Measurements from ENCODE around the gene STARD9.

STARD9 gene

DNA sequence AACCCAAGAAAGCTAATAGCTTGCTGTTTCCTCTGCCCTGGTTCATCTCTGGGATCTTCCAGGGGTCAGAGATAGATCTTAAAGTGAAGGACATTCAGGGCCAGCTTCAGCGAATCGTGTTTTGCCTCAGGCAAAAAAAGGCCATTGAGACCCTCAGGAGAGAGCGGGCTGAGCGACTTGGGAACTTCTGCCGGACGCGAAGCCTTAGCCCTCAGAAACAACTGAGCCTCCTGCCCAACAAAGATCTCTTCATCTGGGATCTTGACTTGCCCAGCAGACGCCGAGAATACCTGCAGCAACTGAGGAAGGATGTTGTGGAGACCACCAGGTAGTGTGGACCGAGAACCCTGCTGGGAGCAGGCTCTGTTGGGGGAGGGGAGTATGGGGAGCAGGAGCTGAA, 119.0 kb downstream of the STARD9 start:
- DNase-seq, result no peak

DNA sequence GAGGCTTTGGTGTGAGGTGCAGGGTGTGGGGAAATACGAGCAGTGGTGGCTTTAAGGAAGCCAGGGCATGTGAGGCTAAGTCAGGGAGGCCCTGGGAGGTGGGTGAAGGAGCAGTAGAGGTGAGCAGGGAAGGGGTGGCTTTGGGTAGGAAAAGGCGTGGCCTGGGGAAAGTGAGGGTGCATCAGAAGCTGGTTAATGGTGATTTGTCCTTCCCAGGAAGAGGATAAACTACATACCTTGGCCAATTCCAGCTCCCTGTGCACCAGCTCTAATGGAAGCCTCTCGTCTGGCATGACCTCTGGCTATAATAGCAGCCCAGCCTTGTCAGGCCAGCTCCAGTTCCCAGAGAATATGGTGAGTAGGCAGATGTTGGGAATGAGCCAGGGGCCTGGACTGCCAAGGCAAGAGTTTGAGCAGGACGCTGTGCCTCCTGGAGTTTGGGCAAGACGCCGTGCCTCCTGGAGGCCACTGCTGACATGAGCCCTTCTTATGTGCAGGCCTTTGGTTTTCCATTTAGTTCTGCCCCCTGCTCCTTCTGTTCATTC, 120.2 kb downstream of the STARD9 start:
- DNase-seq, result no peak

DNA sequence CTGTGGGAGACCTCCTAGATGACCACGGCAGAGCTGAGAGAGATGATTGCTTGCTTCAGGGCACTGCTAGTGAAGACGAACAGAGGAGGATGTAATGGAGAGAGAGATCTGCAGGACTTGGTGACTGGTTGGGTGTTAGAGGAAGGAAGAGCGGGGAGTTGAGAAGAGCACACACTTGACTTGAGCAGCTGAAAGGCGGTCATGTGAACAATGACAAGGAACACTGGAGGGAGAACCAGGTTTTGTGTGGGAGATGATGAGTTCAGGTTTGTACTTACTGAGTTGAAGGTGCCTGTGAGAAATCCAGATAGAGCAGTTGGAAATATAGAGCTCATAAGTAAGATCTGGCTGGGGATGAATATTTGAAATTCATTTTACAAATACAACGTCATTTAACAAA, 121.2 kb downstream of the STARD9 start:
- no peak for DNase-seq

DNA sequence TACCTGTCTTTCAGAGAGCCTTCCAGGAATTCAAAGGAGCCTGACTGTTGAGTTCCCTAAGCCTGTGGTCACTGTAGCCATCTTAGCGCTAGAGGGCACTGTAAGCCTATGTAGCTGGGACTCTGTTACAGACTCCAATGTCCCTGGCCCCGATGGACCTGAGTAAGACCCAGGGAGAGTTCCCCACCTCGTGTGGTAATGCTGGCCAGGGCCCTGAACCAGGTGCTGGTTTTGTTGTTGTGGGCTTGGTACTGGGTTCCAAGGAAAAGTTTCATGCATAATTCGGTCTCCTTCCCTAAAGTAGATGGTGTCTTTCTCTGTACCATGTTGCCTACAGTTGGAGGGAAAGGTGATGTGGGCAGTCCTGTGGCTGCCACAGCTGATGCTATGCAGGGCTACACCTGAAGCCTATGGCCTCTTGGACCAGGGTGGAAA, 129.1 kb downstream of the STARD9 start:
- DNase-seq, result peak; percentile 68

DNA sequence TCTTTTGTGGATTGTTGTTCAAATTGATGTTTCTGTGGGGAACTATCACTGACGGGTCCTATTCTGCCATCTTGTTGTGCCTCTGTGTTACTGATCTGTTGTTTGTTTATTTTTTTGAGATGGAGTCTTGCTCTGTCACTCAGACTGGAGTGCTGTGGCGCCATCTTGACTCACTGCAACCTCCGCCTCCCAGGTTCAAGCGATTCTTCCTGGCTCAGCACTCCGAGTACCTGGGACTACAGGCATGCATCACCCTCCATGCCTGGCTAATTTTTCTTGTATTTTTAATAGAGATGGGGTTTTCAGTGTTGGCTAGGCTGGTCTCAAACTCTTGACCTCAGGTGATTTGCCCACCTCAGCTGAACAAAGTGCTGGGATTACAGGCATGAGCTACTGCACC, 129.9 kb downstream of the STARD9 start:
- no peak for DNase-seq

DNA sequence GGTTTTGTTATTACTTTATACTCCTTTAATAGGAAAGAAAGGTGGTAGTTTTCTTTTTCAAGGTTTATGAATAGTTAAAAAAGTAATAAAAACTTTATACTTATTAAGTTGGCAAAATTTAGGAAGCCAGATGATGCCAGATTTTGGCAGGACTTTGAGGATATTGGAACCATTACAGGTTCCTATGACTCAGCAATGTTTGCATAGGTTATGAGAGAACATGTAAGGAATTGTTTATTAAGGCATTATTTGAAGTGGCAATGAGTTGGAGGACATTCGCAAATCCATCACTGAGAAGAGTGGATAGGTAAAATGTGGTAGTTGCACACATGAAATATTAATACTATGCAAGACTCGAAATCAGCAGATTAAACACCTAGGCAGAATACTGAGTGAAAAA, 131.7 kb downstream of the STARD9 start:
- DNase-seq, result no peak

DNA sequence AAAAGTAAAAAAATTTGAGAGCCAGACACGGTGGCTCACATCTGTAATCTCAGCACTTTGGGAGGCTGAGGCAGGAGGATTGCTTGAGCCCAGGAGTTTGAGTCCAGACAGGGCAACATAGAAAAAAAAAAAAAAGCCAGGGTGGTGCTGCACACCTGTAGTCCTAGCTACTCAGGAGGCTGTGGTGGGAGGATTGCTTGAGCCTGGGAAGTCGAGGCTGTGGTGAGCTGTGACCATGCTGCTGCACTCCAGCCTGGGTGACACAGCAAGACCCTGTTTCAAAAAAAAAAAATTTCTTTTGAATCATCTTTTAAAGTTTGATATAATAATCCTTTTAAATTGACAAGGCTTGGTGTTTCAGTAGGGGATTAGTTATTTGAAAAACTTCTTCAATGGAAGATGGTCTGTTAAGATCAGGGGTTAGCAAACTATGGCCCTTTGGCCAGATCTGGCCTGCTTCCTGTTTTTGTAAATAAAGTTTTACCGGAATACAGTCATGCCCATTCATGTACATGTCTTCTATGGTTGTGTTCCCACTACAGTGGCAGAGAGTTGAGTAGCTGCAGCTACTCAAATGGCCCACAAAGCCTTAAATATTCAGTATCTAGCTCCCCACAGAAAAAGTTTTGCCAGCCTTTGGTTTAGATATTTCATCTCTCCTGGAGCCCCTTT, 132.6 kb downstream of the STARD9 start:
- DNase-seq, result no peak

DNA sequence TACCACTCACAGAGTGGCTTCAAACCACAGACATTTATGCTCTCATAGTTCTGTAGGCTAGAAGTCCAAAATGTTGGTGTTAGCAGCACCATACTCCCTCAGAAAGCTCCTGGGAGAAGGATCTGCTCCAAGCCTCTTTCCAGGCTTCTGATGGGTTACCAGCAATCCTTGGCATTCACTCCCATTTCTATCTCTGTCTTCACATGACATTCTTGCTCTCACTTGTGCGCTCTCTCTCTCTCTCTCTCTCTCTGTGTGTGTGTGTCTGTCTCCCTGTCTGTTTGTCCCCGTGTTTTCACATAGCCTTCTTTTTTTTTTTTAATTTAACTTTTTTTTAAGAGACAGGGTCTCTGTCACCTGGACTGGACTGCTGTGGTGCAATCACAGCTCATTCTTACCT, 135.3 kb downstream of the STARD9 start:
- DNase-seq, result peak; percentile 43

DNA sequence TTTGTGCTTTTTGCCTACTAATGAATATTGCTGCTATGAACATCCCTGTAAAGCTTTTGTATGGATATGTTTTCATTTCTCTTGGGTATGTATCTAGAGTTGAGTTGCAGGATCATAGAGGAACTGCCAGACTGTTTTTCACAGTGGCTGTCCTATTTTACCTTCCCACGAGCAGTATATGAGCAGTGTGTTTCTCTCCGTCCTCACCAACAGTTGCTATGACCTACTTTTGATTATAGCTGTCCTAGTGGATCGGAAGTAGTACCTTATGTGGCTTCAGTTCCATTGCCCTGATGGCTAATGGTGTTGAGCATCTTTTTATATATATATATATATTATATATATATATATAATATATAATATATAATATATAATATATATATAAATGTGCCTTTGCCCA, 136.3 kb downstream of the STARD9 start:
- no peak for DNase-seq

DNA sequence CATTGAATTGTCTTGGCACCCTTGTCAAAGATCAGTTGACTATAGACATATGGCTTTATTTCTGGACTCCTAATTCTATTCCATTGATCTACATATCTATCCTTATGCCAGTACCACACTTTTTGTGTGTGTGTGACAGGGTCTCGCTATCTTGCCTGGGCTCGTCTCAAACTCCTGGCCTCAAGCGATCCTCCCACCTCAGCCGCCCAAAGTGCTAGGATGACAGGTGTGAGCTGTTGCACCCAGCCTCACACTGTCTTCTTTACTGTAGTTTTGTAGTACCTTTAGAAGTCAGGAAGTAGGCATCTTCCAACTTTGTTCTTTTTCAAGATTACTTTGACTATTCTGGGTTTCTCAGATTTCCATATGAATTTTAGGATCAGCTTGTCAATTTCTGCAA, 137.2 kb downstream of the STARD9 start:
- no peak for DNase-seq

DNA sequence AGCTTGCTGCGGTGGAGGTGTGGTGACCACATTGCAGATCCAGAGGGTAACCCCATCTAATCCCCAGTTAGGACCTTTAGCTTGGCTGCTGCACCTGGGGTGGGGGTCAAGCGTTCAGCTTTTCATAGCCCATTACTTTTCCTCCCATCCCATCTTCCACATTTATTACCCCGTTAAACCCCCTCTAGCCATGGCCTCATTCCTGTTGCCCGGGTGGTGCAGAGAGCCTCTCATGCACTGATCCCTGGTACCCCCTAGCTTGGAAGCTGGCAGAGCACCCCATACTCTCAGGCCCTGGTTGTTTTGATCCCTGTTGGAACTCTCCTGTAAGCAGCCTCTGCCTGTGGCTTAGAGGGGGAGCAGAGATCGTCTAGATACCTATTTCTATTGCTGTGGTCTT, 140.7 kb downstream of the STARD9 start:
- DNase-seq, result no peak

DNA sequence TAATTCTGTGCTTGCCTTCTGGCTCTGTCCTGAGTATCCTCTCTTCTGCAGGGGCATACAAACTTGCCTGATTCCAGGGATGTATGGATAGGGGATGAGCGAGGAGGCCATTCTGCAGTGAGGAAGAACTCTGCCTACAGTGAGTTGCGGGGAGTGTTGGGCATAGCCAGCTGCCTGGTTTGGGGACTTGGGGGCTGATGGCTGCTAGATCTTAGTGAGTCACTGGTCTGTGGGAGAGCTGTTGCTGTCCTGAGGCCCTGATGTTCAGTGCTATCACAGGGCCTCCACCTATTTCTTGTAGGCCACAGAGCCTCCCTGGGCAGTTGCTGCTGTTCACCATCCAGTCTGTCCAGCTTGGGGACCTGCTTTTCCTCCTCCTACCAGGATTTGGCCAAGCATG, 141.2 kb downstream of the STARD9 start:
- peak; percentile 18 for DNase-seq

DNA sequence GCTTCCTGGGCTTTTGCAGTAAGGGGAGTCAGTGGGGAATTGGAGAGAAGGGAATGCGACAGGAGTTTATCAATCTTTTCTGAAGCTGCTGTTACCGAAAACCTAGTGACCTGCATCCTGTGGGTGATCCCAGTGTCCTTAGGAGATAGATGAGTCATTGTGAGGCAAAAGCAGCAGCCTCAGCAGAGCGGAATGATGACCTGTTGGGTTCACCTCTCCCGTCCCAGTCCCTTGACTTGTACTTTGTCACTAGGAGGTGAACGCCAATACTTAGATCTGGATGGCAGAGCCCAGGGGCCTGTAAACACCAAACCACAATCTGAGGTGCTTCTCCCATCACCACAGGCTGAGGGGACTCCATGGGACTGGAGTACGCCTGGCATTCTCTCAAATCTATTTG, 143.6 kb downstream of the STARD9 start:
- no peak for DNase-seq

DNA sequence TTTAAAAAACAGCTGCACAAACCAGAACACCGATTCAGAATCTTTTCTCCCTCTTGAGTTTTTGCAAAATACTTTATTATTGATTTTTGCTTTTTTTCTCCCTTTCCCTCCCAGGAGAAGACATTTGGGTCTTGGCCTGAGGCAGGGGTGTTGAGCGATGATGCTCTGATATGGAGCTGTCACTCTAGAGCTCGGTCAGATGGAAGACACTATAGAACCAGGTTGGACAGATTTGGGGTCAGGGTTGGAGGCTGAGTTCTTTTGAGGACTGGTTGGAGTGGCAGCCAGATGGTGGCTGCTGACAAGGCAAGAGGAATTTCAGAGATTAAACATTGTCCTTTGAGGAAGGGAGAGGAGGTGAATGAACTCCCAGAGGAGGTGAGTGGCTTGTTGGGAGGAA, 144.7 kb downstream of the STARD9 start:
- no peak for DNase-seq

DNA sequence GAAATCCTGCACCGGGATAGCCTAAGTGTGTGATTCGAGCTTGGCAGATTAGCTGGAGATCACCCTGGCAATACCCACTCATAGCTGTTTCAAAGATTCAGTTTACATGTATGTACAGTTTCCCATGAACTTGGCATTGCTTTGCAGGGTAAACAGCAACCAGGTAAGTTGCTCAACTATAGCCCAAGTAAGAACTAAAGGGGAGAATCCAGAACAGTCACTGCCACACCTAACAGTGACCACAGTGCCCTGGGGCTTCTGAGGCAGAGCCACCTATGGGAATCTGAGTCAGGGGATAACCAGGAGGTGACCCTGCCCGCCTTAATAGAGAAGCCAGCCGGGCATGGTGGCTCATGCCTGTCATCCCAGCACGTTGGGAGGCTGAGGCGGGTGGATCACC, 145.6 kb downstream of the STARD9 start:
- DNase-seq, result no peak

DNA sequence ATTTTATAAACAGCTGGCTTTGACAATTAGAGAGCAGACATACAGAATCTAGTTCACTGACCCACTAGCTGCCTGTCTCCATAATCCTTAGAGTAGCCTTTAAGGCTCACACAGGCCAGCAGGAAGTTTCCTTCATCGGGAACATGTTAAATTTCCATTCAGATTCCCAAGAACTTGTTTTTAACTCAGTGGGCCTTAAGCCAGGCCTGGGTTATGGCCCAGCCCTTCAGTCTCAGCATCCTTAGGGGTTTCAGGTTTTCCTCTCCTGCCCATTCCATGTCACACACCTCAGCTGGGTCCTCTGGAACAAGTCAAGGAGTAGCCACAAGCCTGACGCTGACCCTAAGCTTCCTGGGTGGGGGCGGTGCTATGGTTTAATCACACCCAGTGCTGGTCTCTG, 146.5 kb downstream of the STARD9 start:
- no peak for DNase-seq

DNA sequence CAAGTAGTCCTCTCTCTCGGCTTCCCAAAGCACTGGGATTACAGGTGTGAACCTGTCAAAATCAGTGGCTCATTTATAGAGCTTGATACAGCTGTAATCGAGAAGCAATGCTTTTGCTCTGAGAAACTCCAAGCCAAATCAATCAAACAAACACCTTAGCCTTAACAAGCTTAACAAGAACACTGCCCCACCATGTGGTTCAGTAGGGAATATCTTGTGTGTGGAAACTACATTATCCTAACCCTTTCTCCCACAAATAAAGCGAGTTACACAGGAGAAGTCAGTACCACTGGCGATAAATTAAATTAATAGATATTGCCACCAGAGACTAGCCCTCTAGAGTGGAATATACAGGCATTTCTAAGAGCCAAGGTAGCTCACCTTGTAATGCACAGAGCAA, 147.7 kb downstream of the STARD9 start:
- DNase-seq, result no peak

DNA sequence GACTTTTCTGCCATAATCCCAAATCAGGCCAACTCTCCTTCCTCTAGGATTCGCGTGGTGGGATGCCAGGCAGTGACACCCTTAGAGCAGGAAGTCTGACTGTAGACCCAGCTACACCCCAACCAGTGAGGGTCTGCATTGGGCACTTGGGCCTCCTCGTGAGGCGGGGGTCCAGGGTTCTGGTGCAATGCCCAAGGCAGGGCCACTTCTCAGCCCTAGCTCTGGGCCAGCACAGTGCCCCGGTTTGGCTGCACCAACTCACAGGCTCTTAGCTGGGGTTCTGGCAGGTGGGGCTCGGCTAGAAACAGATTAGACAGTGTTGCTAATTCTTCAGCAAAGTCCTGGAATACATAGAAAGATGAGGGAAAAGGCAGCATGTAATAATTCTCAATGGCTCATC, 148.9 kb downstream of the STARD9 start:
- DNase-seq, result no peak

DNA sequence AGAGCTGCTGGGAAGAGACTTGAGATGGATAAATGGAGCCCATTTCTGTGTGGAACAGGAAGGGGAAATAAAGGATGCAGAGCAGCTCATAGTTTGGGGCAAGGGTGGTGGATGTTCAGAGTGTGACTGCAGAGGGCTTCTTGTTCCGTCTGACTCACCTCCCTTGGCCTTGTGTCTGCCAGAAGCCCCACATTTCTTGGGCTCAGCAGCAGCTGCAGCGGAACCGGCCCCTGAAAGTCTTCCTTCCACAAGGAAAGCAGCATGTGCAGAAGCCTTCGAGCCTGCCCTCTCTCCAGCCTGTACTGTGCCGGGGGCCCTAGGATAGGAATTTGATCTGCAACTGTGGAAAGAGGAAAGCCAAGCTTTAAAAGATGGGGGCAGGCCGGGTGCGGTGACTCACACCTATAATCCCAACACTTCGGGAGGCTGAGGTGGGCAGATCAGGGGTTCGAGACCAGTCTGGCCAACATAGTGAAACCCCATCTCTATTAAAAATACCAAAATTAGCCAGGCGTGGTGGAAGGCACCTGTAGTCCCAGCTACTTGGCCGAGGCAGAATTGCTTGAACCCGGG, 150.0 kb downstream of the STARD9 start:
- DNase-seq, result no peak

DNA sequence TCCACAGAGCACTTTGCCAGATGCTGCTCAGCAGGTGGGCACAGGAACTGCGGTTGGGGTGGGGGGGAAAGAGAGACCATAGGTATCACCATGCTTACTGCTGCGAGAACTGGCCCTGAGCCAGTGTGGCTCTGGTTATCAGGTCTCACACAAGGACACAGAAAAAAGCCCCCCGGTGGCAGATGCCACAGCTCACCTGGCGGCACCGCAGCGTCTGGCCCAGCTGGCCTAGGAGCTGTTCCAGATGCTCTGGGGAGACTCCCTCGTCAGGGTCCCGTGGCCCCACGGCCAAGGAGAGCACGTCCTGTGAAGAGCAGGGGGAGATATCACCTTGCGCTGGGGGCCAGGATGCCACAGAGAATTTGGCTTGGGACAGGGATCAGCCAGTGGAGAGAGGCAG, 150.7 kb downstream of the STARD9 start:
- no peak for DNase-seq

DNA sequence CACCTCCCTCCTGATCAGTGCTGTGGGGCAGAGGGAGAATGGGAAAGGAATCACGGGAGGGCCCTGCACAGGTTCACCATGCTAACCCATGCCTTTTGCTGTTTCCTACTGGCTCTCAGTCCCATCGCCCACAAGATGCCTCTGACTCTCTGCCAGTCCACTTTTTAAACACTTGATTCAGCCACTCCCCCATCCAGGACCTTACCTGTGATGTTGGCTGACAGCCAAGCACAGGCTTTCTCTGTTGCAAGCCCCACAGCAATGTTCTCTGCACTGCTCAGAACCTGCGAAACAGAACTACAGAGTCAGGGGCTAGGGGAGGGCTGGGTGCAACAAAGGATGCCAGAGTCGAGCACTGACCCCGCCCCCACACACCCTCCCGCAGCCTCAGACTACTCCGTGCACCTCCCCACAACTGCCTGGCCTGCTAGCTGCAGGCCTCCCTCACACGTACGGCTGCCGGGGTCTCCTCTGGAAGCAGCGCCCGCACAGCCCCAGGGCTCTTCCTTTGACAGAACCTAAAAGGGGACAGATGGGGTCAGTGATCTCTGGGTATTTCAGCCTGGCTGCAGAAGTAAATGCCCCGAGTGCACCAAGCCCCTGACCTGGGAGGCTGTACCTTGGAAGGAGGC, 152.5 kb downstream of the STARD9 start:
- DNase-seq, result no peak

DNA sequence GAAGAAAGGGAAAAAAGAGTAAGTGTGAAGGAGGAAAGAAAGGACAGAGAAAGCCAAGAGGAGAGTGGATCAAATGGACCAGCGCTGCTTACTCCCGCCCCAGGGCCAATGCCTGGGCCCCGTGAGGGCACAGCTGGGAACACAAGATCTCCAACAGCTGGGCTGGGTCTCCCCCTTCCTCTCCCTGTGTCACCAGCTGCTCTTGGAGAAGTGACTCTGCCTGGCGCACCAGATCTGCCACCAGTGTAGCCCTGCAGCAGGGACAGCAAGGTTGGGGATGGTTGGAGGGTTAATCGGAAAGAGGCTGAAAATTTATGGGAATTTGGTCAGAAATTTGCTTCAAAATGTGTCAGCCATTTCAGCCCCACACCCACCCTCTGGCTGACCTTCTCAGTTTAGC, 153.2 kb downstream of the STARD9 start:
- DNase-seq, result no peak

DNA sequence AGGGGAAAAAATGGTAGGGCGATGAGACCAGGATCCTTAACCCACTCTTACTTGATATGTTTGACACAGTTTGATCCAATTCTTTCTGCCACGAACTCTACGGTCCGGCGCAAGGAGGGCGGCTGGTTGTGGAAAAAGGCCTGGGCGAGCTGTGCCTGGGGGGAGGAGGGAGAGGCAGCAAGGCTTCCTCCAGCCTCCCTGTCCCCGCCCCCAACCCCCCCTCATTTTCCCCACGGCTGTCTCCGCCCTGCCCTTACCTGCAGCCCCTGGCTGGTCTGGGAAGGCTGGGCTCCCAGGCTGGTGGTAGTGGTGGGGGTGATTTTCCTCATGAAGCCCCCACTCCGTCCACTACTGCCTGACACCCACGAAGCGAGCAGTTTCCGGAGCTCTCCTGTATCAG, 153.6 kb downstream of the STARD9 start:
- no peak for DNase-seq

DNA sequence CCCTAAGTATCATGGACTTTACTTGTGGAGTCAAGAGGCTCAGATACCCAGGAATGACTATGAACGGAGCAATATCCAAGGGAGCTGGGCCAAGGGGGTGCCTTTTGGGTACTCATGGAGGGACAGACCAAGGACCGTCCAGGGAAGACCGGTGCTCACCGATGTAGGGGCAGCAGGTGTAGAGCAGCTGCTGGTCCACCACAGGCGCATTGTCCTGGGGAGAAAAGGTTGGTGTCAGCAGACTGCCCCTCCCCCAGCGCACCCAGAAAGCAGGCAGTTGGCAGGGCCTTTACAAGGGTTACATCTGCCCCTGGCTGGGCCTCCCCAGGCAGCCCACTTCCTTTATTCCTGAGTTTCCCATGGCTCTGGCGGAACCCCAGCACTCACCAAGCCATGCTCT, 154.0 kb downstream of the STARD9 start:
- DNase-seq, result no peak

All from fibroblast of skin of scalp (primary cell).